GM21529 (cell line): ENCODE data around the gene GSPT1.
A peak's percentile ranks its signal among the peaks of the same experiment; 100 is the strongest.
"Not testable (repeated sequence)": the region's sequence is repeated elsewhere in the genome, so short reads cannot be mapped to it uniquely, and the experiment has no call there.

ENCODE experiments used
- ATAC-seq: cut with Tn5 transposase; IDR thresholded peaks from one replicate; pipeline ENCODE4 v1.9.1; 2021; ENCODE audit not compliant: unreplicated experiment

GSPT1 gene

GRCh38 chr16:11915644-11916523, at the start of gene GSPT1:
Gene GSPT1, minus strand, starts transcription at chr16:11915956. Its CDS starts 236 bp downstream, at chr16:11915720.
- peak; percentile 82 for ATAC-seq

GRCh38 chr16:11964761-11965551, 49.2 kb upstream of the GSPT1 start, which contains the start of gene TNFRSF17:
Gene TNFRSF17, plus strand, starts transcription at chr16:11965210. Its CDS starts 115 bp downstream, at chr16:11965325.
- peak; percentile 83 for ATAC-seq

DNA sequence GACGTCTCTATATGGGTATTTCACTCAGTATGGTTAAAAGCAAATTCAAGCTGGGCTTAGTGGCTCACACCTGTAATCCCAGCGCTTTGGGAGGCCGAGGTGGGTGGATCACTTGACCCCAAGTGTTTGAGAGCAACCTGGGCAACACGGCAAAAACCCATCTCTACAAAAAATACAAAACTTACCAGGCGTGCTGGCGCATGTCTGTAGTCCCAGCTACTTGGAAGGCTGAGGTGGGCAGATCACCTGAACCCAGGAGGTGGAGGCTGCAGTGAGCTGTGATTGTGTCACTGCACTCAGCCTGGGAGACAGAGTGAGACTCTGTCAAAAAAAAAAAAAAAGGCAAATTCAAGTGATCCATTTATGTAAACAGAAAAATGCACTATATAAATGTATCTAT, 48.0 kb upstream of the GSPT1 start:
- no peak for ATAC-seq

DNA sequence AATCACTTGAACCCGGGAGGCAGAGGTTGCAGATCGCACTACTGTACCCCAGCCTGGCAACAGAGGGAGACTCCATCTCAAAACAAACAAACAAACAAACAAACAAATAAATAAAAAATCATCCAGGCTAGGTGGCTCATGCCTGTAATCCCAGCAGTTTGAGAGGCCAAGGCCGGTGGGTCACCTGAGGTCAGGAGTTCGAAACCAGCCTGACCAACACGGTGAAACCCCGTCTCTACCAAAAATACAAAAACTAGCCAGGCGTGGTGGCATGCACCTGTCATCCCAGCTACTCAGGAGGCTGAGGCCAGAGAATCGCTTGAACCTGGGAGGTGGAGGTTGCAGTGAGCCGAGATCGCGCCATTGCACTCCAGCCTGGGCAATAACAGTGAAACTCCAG, 47.2 kb upstream of the GSPT1 start:
- ATAC-seq = not testable (repeated sequence)

DNA sequence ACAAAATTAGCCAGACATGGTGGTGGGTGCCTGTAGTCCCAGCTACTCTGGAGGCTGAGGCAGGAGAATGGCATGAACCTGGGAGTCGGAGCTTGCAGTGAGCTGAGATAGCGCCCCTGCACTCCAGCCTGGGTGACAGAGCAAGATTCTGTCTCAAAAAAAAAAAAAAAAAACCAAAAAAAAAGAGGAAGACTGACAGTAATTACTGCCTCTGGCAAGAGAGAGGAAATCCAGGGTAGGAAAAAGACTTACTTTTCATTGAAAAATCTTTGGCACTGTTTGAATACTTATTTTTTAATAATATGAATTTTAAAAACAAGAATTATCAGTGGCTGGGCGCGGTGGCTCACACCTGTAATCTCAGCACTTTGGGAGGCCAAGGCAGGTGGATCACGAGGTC, 46.7 kb upstream of the GSPT1 start:
- not testable (repeated sequence) for ATAC-seq

DNA sequence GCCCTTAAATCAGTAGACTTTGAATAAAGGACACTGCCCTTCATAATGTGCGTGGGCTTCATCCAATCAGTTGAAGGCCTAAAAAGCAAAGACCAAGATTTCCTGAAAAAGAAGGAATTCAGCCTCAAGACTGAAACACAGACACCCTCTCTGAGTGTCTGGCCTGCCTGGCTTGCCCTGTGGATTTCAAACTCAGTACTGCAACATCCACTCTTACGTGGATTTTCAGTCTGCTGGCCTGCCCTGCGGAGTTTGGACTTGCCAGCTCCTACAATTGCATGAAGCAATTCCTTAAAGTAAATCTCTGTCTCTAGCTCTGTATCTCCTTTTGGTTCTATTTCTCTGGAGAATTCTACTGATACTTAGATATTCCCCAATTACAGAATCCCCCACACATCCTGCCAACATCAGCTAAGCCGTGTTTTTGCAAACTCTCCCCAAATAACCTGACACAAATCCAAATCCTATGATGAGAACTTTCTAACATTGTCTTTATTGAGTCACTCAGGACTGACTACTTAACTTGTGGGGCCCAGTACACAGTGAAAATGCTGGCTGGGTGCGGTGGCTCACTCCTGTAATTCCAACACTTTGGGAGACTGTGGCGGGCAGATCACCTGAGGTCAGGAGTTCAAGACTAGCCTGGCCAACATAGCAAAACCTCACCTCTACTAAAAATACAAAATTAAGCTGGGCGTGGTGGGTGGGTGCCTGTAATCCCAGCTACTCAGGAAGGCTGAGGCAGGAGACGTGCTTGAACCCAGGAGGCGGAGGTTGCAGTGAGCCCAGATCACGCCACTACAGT, 42.0 kb upstream of the GSPT1 start:
- ATAC-seq = no peak

GRCh38 chr16:11956558-11956957, 40.8 kb upstream of the GSPT1 start:
- no peak for ATAC-seq

- ATAC-seq = no peak
Observed at GRCh38 chr16:11955713-11956123, 40.0 kb upstream of the GSPT1 start.

- ATAC-seq = not testable (repeated sequence)
Observed at GRCh38 chr16:11953576-11953975, 37.8 kb upstream of the GSPT1 start.

DNA sequence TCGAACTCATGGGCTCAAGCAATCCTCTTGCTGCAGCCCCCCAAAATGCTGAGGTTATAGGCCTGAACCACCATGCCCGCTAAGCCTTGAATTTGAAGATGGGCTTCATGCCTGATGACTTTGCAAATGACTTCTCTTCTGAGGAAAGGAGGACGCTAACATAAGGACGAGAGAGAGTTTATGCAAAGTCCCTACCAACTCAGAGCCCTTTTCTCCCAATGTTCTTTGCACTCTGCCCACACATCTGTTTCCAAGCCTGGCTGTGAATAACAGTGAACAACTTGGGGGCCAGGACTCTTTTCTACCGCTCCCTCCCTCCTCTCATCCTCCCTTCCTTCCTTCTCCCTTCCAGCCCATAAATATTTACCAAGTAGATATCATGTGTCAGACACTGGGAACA, 34.6 kb upstream of the GSPT1 start:
- no peak for ATAC-seq

DNA sequence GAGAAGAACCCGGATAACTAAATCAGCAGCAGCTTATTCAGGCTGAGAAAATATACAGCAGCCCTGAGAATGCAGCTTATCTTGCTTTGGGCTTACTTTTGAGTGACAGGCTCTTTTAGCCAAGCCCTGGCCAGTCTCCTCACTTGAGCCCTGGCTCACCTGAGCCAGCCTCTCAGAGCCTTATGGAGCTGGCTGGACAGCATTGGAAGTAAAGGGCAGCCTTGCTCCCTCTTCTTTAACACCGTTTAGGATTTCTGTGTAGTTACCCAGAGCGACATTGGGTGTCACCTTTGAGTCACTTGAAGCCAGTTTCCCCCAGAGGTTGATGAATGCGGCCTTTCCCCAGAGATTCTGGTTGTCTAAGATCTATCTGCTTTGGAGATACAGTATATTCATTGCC, 33.8 kb upstream of the GSPT1 start:
- ATAC-seq = peak; percentile 76

DNA sequence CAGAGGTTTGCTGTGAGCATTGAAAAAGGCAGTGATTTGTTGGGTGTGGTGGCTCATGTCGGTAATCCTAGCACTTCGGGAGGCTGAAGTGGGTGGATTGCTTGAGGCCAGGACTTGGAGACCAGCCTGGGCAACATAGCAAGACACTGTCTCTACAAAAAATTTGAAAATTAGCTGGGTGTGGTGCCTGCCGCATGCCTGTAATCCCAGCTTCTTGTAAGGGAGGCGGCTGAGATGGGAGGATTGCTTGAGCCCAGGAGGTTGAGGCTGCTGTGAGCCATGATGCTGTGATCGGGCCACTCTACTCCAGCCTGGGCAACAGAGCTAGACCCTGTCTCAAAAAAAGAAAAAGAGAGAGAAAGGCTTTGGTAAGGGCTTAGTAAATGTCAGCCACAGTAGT, 33.1 kb upstream of the GSPT1 start:
- ATAC-seq = no peak

DNA sequence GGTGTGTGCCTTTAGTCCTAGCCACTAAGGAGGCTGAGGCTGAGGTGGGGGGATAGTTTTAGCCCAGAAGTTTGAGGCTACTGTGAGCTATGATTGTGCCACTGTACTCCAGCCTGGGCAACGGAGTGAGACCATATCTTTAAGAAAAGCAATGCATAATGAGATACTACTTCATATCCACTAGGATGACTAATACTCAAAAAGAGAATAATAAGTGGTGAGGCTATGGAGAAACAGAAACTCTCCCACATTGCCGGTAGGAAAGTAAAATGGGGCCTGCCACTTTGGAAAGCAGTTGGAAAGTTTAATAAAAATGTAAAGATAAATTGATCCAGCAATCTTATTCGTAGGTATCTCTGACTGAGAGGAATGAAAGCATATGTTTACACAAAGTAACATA, 30.7 kb upstream of the GSPT1 start:
- no peak for ATAC-seq

DNA sequence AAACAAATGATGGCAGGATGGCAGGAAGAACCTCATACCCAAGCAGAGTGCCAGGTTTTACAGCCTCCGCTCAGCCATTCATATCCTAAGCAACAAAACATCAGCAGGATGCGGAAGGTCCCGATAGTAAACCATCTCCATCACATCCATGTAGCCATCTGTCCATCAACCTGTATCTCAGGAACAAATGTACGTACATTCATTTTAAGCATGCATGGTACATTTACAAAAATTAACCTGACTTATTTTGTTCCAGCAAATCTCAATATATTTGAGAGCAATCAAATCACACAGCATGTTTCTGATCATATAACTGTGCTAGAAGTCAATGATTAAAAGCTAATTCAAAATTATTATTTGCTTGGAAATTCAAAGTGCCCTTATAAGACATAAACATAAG, 26.2 kb upstream of the GSPT1 start, which contains the start of gene NPIPB2:
TSS of gene NPIPB2 (minus strand) at position 101 of the 400 bp plus-strand sequence. CDS start at position 101, 0 bp downstream.
- not testable (repeated sequence) for ATAC-seq

DNA sequence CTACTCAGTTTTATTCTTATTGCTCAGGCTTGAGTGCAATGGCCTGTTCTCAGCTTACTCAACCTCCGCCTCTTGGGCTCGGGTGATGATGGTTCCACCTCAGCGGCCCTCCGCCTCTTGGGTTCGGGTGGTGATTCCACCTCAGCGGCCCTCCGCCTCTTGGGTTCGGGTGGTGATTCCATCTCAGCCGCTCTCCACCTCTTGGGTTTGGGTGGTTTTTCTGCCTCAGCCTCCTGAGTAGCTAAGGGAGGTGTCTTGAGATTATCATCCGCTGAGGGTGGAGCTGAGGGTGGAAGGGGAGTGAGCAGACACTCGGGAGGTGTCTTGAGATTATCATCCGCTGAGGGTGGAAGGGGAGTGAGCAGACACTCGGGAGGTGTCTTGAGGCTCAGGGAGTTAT, 11.6 kb upstream of the GSPT1 start:
- ATAC-seq = not testable (repeated sequence)

DNA sequence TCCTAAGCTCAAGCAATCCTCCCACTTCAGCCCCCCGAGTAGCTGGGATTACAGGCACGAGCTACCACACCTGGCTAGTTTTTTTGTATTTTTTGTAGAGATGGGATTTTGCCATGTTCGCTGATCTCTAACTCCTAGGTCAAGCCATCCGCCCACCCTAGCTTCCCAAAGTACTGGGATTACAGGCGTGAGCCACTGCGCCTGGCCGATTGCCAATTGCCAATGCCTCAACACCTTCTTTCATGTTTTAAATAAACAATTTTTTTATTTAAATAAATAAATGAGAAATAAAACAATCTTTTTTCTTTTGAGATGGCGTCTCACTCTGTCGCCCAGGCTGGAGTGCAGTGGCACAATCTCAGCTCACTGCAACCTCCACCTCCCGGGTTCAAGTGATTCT, 8.3 kb upstream of the GSPT1 start:
- not testable (repeated sequence) for ATAC-seq

DNA sequence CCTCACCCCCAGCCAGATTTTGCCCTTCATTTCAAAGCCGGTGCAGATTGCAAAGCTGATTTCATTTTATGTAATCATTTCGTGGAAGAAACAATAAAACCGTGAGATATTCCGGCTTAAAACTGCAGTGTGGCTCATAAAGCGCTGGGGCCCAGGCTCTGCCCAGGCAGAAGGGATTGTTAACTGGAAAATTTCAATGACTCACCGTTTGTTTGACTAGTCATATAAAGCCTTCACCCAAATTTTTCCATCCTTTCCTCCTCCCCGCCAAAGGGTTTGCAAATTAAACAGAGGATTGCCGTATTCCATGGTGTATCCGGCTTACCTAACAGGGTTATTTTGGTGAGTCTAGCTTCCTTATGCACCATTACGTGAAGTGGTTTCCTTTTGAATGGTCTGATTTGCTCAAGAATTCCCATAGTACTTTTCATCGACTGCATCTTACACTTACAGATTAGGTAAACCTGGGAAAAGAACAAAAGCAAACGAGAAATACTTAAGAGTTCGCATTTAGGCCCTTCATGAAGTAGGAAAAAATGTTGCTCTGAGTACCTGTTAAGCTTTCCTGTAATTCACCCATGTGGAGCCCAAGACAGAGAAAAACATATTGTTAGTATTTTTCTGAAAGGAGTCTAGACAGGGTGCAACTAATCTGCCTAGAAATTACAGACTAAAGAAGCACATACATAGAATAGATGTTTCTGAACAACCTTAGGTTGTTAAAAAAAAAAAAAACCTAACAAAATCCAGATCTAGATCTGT, 949 bp upstream of the GSPT1 start:
- ATAC-seq = no peak

GRCh38 chr16:11915114-11915643, 577 bp downstream of the GSPT1 start:
- peak; percentile 26 for ATAC-seq

GRCh38 chr16:11914210-11915113, 1.3 kb downstream of the GSPT1 start:
- ATAC-seq = peak; percentile 3
